CD8-positive, alpha-beta memory T cell (primary cell): ENCODE data around the gene PFDN6. TPM values are rescaled to one million over a fixed set of nuclear protein-coding genes. Genes with fewer than 3 reads are reported as not detected.
"Not testable (repeated sequence)": the region's sequence is repeated elsewhere in the genome, so short reads cannot be mapped to it uniquely, and the experiment has no call there.

Source experiments
- CTCF ChIA-PET: fragments of 350-600 bp; sonication (Branson Sonifier 250); formaldehyde crosslinking; loops from one replicate; lab custom pipeline; 2021; ENCODE audit warnings: antibody characterized with exemption; lab: Charles Lee
- POLR2A ChIA-PET: fragments of 350-600 bp; sonication (Branson Sonifier 250); formaldehyde crosslinking; loops from one replicate; lab custom pipeline; 2021; ENCODE audit warnings: antibody characterized with exemption; lab: Charles Lee
- DNase-seq, 5 donors: peaks; one replicate each; pipeline versions ENCODE4 v3.0.0 to v3.0.0-alpha.2; 2020 to 2022; ENCODE audit warnings: mixed read lengths in 1 of 5
- H3K27ac ChIP-seq: one replicate; pipeline ENCODE4 v1.7.0; 2013; ENCODE audit warnings: low read depth, mild to moderate bottlenecking, low read length, moderate library complexity
- H3K27me3 ChIP-seq: 2 replicates; pipeline ENCODE4 v1.7.0; 2013; ENCODE audit warnings: low read length, mild to moderate bottlenecking; ENCODE audit not compliant: insufficient read depth, poor library complexity, severe bottlenecking
- H3K36me3 ChIP-seq: 2 replicates; pipeline ENCODE4 v1.7.0; 2013; ENCODE audit warnings: mild to moderate bottlenecking, low read length, moderate library complexity; ENCODE audit not compliant: insufficient read depth
- H3K4me1 ChIP-seq: 2 replicates; pipeline ENCODE4 v1.7.0; 2013; ENCODE audit warnings: mild to moderate bottlenecking, low read length, moderate library complexity; ENCODE audit not compliant: insufficient read depth
- H3K4me3 ChIP-seq: 2 replicates; pipeline ENCODE4 v1.7.0; 2013; ENCODE audit warnings: mild to moderate bottlenecking, low read length
- H3K9me3 ChIP-seq: 2 replicates; pipeline ENCODE4 v1.7.0; 2013; ENCODE audit warnings: mild to moderate bottlenecking, low read length
- H3K27ac Mint-ChIP-seq, 8 donors: one replicate each; pipeline ENCODE4 v1.8.0; 2020 to 2021; ENCODE audit warnings: mixed read lengths in 8 of 8, mild to moderate bottlenecking in 6 of 8, inconsistent platforms in 3 of 8, moderate library complexity in 3 of 8
- H3K27me3 Mint-ChIP-seq, 2 donors: one replicate each; pipeline ENCODE4 v1.8.0; 2020 to 2021; ENCODE audit warnings: mixed read lengths in 2 of 2, mild to moderate bottlenecking in 1 of 2, moderate library complexity in 1 of 2
- H3K36me3 Mint-ChIP-seq, 3 donors: one replicate each; pipeline ENCODE4 v1.8.0; 2020 to 2021; ENCODE audit warnings: mixed read lengths in 3 of 3, inconsistent platforms in 1 of 3, mild to moderate bottlenecking in 1 of 3
- H3K4me1 Mint-ChIP-seq, 3 donors: one replicate each; pipeline ENCODE4 v1.8.0; 2020 to 2021; ENCODE audit warnings: mixed read lengths in 3 of 3, inconsistent platforms in 1 of 3, mild to moderate bottlenecking in 1 of 3
- H3K4me3 Mint-ChIP-seq, 7 donors: one replicate each; pipeline ENCODE4 v1.8.0; 2020 to 2021; ENCODE audit warnings: mixed read lengths in 7 of 7, mild to moderate bottlenecking in 6 of 7, moderate library complexity in 4 of 7, inconsistent platforms in 2 of 7
- H3K9me3 Mint-ChIP-seq, 5 donors: one replicate each; pipeline ENCODE4 v1.8.0; 2020 to 2022; ENCODE audit warnings: mixed read lengths in 5 of 5, mild to moderate bottlenecking in 3 of 5, moderate library complexity in 2 of 5, inconsistent platforms in 1 of 5
- polyA plus RNA-seq: library from polyadenylated mRNA; unstranded; fragments of 300-500 nt; fragmentation: Illumina TruSeq; gene quantifications from one replicate; pipeline ENCODE4 v1.2.3, GENCODE V29; 2021
- total RNA-seq, 2 experiments: library from RNA; stranded (reverse); gene quantifications; one replicate each; pipeline ENCODE4 v1.2.3, GENCODE V29; 2021

PFDN6 gene
- total and polyA plus RNA-seq, 3 experiments from 2014 or later: 37.4 to 119 (median 118) TPM

DNA sequence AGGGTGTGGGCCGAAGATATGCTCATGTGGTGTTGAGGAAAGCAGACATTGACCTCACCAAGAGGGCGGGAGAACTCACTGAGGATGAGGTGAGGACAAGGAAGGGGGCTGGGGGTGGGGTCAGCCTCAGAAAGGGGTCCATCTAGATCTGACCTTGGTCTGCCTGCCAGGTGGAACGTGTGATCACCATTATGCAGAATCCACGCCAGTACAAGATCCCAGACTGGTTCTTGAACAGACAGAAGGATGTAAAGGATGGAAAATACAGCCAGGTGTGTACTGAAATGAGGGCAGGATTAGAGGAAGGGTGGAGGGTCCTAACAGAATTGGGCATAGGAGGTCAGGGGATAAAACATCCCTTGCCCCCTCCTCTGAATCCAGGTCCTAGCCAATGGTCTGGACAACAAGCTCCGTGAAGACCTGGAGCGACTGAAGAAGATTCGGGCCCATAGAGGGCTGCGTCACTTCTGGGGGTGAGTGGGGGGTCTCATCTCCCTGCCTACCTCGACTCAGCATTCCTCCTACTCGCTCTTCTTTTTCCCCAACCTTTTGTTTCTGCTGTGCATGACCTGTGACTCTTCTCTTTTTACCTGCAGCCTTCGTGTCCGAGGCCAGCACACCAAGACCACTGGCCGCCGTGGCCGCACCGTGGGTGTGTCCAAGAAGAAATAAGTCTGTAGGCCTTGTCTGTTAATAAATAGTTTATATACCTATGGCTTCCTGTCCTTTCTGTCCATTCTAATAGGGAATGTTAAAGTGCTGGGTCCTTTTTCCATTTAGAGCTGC, 13.4 kb upstream of the PFDN6 start:
- H3K36me3 Mint-ChIP-seq: peaks cover 0 to 90% (median 12%) of the 10 kb centered on the region in 3 donors
- peak overlapping the region; percentile 16 to 99 (median 94) for H3K27ac Mint-ChIP-seq
- H3K9me3 Mint-ChIP-seq, DNase-seq, H3K27me3 Mint-ChIP-seq, H3K9me3 ChIP-seq, H3K27me3 ChIP-seq: not testable (repeated sequence)
- H3K4me3 Mint-ChIP-seq: peak overlapping the region; percentile 83 to 98 (median 87)
- Histone ChIP-seq H3K27ac (peak overlapping the region; percentile 68), H3K4me1 (peaks cover 59% of the 10 kb centered on the region), H3K36me3 (peaks cover 24% of the 10 kb centered on the region), H3K4me3 (peak overlapping the region; percentile 80)
- H3K4me1 Mint-ChIP-seq: peaks cover 64 to 95% (median 84%) of the 10 kb centered on the region in 3 donors
- CTCF ChIA-PET: interaction anchor here (0.6 to 3.8 kb wide), 7 partner anchors 13 to 1834 kb away, joined by 3 to 38 read pairs (median 11); partner anchors contain the start of genes PFDN6, RGL2 and WDR46
- POLR2A ChIA-PET: interaction anchor here (1.0 to 2.8 kb wide), 7 partner anchors 11 to 202 kb away, joined by 3 to 41 read pairs (median 17); partner anchors contain the start of genes HLA-DPA1, PFDN6, RGL2 and WDR46

DNA sequence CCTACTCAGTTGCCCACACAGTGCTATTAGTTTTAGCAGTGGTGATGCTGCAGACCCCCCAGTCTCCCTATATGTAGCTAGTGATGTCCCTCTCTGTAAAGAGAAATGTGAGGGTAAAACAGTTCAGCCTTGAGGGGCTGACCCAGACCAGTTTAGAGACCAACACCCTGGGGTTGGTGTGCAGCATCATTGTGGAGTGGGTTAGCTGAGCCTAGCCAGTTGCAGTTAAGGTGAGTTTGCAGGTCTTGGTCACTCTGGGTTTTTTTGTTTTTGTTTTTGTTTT, 12.9 kb upstream of the PFDN6 start:
- H3K36me3 ChIP-seq: peaks cover 24% of the 10 kb centered on the region
- H3K4me1 Mint-ChIP-seq: peaks cover 64 to 95% (median 84%) of the 10 kb centered on the region in 3 donors

DNA sequence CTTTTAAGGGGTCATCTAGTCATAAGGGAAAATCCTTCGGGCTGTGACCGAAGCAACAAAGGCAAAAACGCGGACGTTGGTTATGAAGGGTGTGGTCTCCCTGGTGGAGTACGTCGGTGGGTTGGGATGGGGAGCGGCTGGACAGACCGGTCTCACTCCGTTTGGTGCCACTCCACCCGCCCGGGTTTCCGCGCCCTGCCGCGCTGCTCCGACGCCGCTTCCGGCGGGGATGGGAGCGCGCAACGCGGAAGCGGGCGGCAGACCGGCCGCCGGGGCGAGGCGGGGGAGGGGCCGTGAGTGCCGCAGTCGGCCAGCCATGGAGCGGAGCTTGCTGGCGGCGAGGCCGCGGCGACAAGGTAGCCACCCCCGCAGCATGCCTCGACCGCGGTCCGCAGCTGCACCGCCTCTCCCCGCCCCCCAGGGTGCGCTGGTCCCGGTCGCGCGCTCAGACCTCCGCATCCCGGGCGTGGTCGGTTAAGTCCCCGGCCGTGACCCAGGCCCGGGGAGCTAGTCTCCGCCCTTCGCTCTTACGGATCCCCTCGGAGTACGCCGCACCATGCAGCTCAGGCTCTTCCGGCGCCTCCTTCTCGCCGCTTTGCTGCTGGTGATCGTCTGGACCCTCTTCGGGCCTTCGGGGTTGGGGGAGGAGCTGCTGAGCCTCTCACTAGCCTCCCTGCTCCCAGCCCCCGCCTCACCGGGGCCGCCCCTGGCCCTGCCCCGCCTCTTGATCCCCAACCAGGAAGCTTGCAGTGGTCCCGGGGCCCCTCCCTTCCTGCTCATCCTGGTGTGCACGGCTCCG, 12.3 kb upstream of the PFDN6 start, which contains the start of gene B3GALT4:
B3GALT4 (plus strand) TSS at position 260 of the 799 bp plus-strand sequence; CDS start at position 557, 297 bp downstream.
- Mint-ChIP-seq H3K4me1 (peaks cover 61 to 92% (median 79%) of the 10 kb centered on the region in 3 donors), H3K9me3 (no peaks in the 10 kb centered on the region), H3K4me3 (peak within 1 kb of the TSS; percentile 88 to 98 (median 89)), H3K27me3 (no peaks in the 10 kb centered on the region), H3K27ac (peak within 1 kb of the TSS; percentile 90 to 99 (median 94)), H3K36me3 (peaks cover 0 to 89% (median 16%) of the 10 kb centered on the region in 3 donors)
- peak; percentile 58 to 79 (median 73) for DNase-seq
- ChIA-PET POLR2A (interaction anchor here (0.6 to 2.8 kb wide), 20 partner anchors 10 to 305 kb away, joined by 3 to 41 read pairs (median 4); partner anchors contain the start of genes HLA-DPA1, PFDN6, RGL2 and RING1), CTCF (interaction anchor here (0.6 to 3.8 kb wide), 18 partner anchors 11 to 432 kb away, joined by 3 to 38 read pairs (median 4); partner anchors contain the start of genes PFDN6, RGL2 and WDR46)
- Histone ChIP-seq H3K27me3 (no peaks in the 10 kb centered on the region), H3K36me3 (peaks cover 26% of the 10 kb centered on the region), H3K4me3 (peak within 1 kb of the TSS; percentile 80), H3K4me1 (peaks cover 57% of the 10 kb centered on the region), H3K9me3 (no peaks in the 10 kb centered on the region), H3K27ac (peak within 1 kb of the TSS; percentile 68)

More for the DNA sequence above, 12.9 kb upstream of the PFDN6 start:
- peak overlapping the region; percentile 83 to 98 (median 87) for H3K4me3 Mint-ChIP-seq
- no peaks in the 10 kb centered on the region for H3K9me3 ChIP-seq
- H3K27ac Mint-ChIP-seq: peak overlapping the region; percentile 16 to 99 (median 94)
- no peak for DNase-seq
- peaks cover 0 to 90% (median 15%) of the 10 kb centered on the region in 3 donors for H3K36me3 Mint-ChIP-seq
- H3K4me1 ChIP-seq: peaks cover 57% of the 10 kb centered on the region
- H3K4me3 ChIP-seq: peak overlapping the region; percentile 80
- ChIA-PET POLR2A (interaction anchor here (0.6 to 2.8 kb wide), 14 partner anchors 11 to 305 kb away, joined by 3 to 41 read pairs (median 4); partner anchors contain the start of genes HLA-DPA1, PFDN6, RGL2 and WDR46), CTCF (interaction anchor here (0.9 to 3.8 kb wide), 10 partner anchors 12 to 431 kb away, joined by 3 to 38 read pairs (median 10); partner anchors contain the start of genes PFDN6, RGL2 and WDR46)
- H3K27ac ChIP-seq: peak overlapping the region; percentile 68
- H3K9me3 Mint-ChIP-seq: no peaks in the 10 kb centered on the region
- no peaks in the 10 kb centered on the region for H3K27me3 ChIP-seq
- H3K27me3 Mint-ChIP-seq: no peaks in the 10 kb centered on the region

DNA sequence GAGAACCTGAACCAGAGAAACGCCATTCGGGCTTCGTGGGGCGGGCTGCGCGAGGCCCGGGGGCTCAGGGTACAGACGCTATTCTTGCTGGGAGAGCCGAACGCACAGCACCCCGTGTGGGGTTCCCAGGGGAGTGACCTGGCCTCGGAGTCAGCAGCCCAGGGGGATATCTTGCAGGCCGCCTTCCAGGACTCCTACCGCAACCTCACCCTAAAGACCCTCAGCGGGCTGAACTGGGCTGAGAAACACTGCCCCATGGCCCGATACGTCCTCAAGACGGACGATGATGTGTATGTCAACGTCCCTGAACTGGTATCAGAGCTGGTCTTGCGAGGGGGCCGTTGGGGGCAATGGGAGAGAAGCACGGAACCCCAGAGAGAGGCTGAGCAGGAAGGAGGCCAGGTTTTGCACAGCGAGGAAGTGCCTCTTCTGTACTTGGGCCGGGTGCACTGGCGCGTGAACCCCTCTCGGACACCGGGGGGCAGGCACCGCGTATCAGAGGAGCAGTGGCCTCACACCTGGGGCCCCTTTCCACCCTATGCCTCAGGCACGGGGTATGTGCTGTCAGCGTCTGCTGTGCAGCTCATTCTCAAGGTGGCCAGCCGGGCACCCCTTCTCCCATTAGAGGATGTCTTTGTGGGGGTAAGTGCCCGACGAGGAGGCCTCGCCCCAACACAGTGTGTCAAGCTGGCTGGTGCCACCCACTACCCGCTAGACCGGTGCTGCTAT, 11.6 kb upstream of the PFDN6 start:
- no peaks in the 10 kb centered on the region for H3K9me3 Mint-ChIP-seq
- H3K27me3 Mint-ChIP-seq: no peaks in the 10 kb centered on the region
- ChIA-PET CTCF (interaction anchor here (0.6 to 3.8 kb wide), 18 partner anchors 11 to 433 kb away, joined by 3 to 38 read pairs (median 4); partner anchors contain the start of genes PFDN6, RGL2 and WDR46), POLR2A (interaction anchor here (0.5 to 2.8 kb wide), 19 partner anchors 9 to 306 kb away, joined by 3 to 41 read pairs (median 4); partner anchors contain the start of genes HLA-DPA1, PFDN6, RGL2 and RING1)
- peaks cover 56 to 89% (median 71%) of the 10 kb centered on the region in 3 donors for H3K4me1 Mint-ChIP-seq
- Histone ChIP-seq H3K9me3 (no peaks in the 10 kb centered on the region), H3K4me1 (peaks cover 50% of the 10 kb centered on the region), H3K36me3 (peaks cover 29% of the 10 kb centered on the region), H3K27ac (peak overlapping the region; percentile 68), H3K4me3 (peak overlapping the region; percentile 80), H3K27me3 (no peaks in the 10 kb centered on the region)
- peak overlapping the region; percentile 88 to 98 (median 89) for H3K4me3 Mint-ChIP-seq
- H3K36me3 Mint-ChIP-seq: peaks cover 0 to 90% (median 20%) of the 10 kb centered on the region in 3 donors
- DNase-seq: peak; percentile 16 to 63 (median 34)
- H3K27ac Mint-ChIP-seq: peak overlapping the region; percentile 89 to 96 (median 92)

DNA sequence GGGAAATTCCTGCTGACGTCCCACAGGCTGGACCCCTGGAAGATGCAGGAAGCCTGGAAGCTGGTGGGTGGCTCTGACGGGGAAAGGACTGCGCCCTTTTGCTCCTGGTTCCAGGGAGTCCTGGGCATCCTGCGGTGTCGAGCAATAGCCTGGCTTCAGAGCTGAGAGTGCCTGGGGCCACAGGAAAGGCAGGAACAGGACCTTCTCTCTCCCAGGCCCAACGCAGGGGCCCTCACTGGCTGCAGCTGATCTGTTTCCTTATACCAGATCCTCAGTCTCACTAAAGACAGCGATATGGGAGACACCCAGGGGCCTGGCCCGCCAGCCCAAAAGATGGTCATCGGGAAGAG, 11.0 kb upstream of the PFDN6 start:
- ChIA-PET CTCF (interaction anchor here (0.8 to 3.8 kb wide), 7 partner anchors 10 to 112 kb away, joined by 3 to 38 read pairs (median 9); partner anchors contain the start of genes PFDN6, RGL2 and WDR46), POLR2A (interaction anchor here (0.5 to 2.8 kb wide), 7 partner anchors 9 to 29 kb away, joined by 3 to 41 read pairs (median 9); partner anchors contain the start of genes PFDN6, RGL2 and WDR46)
- Mint-ChIP-seq H3K36me3 (peaks cover 0 to 90% (median 18%) of the 10 kb centered on the region in 3 donors), H3K4me1 (peaks cover 50 to 83% (median 66%) of the 10 kb centered on the region in 3 donors), H3K27ac (peak overlapping the region; percentile 60 to 96 (median 92)), H3K4me3 (peak overlapping the region; percentile 47 to 98 (median 89)), H3K9me3 (no peaks in the 10 kb centered on the region), H3K27me3 (no peaks in the 10 kb centered on the region)
- H3K27me3 ChIP-seq: no peaks in the 10 kb centered on the region
- no peak for DNase-seq
- H3K9me3 ChIP-seq: no peaks in the 10 kb centered on the region
- peaks cover 29% of the 10 kb centered on the region for H3K36me3 ChIP-seq
- peaks cover 44% of the 10 kb centered on the region for H3K4me1 ChIP-seq
- peak overlapping the region; percentile 68 for H3K27ac ChIP-seq
- H3K4me3 ChIP-seq: peak overlapping the region; percentile 80

DNA sequence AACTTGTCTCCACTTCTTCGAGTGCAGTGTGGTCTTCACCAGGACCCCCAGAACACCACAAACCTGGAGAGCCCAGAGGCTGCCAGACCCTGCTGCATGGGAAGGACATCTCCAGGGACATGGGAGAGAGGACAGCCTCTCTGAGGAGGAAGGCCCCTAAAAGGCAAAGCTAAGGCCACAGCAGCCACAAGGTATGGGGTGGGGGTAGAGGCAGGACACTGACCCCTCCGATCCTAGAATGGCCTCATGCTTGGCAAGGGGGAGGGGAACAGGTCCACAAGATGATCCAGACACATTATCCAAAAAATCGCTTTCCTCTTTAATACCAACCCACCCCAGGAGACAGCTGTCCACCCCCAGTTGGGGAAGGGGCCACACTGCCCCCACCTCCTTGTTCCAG, 10.6 kb upstream of the PFDN6 start:
- Mint-ChIP-seq H3K36me3 (peaks cover 0 to 86% (median 17%) of the 10 kb centered on the region in 3 donors), H3K27ac (peak overlapping the region in 7 of 8 donors; percentile 60 to 96 (median 92)), H3K4me1 (peaks cover 46 to 79% (median 61%) of the 10 kb centered on the region in 3 donors), H3K27me3 (no peaks in the 10 kb centered on the region), H3K9me3 (no peaks in the 10 kb centered on the region), H3K4me3 (peak overlapping the region; percentile 47 to 98 (median 89))
- H3K4me3 ChIP-seq: no peak overlapping the region
- H3K9me3 ChIP-seq: no peaks in the 10 kb centered on the region
- DNase-seq: no peak
- peaks cover 40% of the 10 kb centered on the region for H3K4me1 ChIP-seq
- H3K27ac ChIP-seq: no peak overlapping the region
- H3K27me3 ChIP-seq: no peaks in the 10 kb centered on the region
- peaks cover 29% of the 10 kb centered on the region for H3K36me3 ChIP-seq
- POLR2A ChIA-PET: interaction anchor here (0.9 to 2.7 kb wide), 4 partner anchors 9 to 29 kb away, joined by 3 to 24 read pairs (median 6); partner anchors contain the start of gene RGL2
- CTCF ChIA-PET: interaction anchor here (0.8 to 3.8 kb wide), 5 partner anchors 10 to 112 kb away, joined by 4 to 38 read pairs (median 11); partner anchors contain the start of genes PFDN6, RGL2 and WDR46
